HepG2 (cell line): Measurements from ENCODE around the gene NUDT14. TPM values are rescaled to one million over a fixed set of nuclear protein-coding genes. Genes with fewer than 3 reads are reported as not detected.

Experiments
- ATAC-seq: fragments of 200-7000 bp; cut with Tn5 transposase; 3 replicates; pipeline ENCODE4 v1.9.1; 2020; ENCODE audit warnings: mild to moderate bottlenecking, moderate library complexity
- BruUV-seq: library from RNA; stranded (reverse); fragments of 400-500 nt; replicated peaks from 2 replicates; lab custom pipeline; 2021; lab: Mats Ljungman, UMichigan
- CTCF ChIA-PET: fragments of 300-600 bp; formaldehyde crosslinking; extraction: SDS; loops from one replicate; lab custom pipeline; 2021; ENCODE audit warnings: low total read pairs, inconsistent platforms, low intra/inter-chr PET ratio; lab: Yijun Ruan, JAX
- POLR2A ChIA-PET: fragments of 350-600 bp; sonication (Branson Sonifier 250); formaldehyde crosslinking; loops from one replicate; lab custom pipeline; 2020; ENCODE audit warnings: antibody characterized with exemption, inconsistent platforms; lab: Yijun Ruan, JAX
- DNase-seq: peaks from one replicate; pipeline ENCODE4 v3.0.0-alpha.2; 2015; ENCODE audit warnings: low spot score
- FAIRE-seq: peaks from 3 replicates; lab custom pipeline; 2011; peaks lifted over from hg19 to GRCh38; lab: Jason Lieb, UNC
- H2AFZ ChIP-seq: one replicate; pipeline ENCODE4 v1.6.1; 2011; ENCODE audit warnings: low read length, inconsistent platforms
- H3K27ac ChIP-seq: fragments of 300-600 bp; 3 replicates; pipeline ENCODE4 v1.8.0; 2011; ENCODE audit warnings: mixed run types, mild to moderate bottlenecking, mixed read lengths, low read length, inconsistent platforms; ENCODE audit not compliant: insufficient read depth; ENCODE audit errors: extremely low read length
- H3K27me3 ChIP-seq, 2 experiments: fragments of 200-600 bp in 1 of 2; 2 replicates in 1 of 2; 3 replicates in 1 of 2; pipeline versions ENCODE4 v1.6.0 to v1.8.0; 2011; ENCODE audit warnings: low read length in 2 of 2, mild to moderate bottlenecking in 2 of 2, moderate library complexity in 2 of 2, inconsistent platforms in 1 of 2; ENCODE audit not compliant: insufficient read depth in 2 of 2, control insufficient read depth in 1 of 2
- H3K36me3 ChIP-seq, 2 experiments: fragments of 200-600 bp in 1 of 2; replicated peaks in 1 of 2; 2 replicates in 1 of 2; 3 replicates in 1 of 2; pipeline versions ENCODE4 v1.5.1 to v1.8.0; 2011; ENCODE audit warnings: low read length in 2 of 2, inconsistent platforms in 1 of 2; ENCODE audit not compliant: insufficient read depth in 2 of 2, control insufficient read depth in 1 of 2
- H3K4me1 ChIP-seq: 2 replicates; pipeline ENCODE4 v1.5.1; 2012; ENCODE audit warnings: low read length, inconsistent platforms; ENCODE audit not compliant: insufficient read depth
- H3K4me2 ChIP-seq: 2 replicates; pipeline ENCODE4 v1.6.0; 2011; ENCODE audit warnings: low read depth, low read length, inconsistent platforms
- H3K4me3 ChIP-seq, 3 experiments: fragments of 200-600 bp in 1 of 3; sonication (generic), shearing (Covaris generic) in 1 of 3; replicated peaks in 1 of 3; 2 replicates each; pipeline ENCODE4 v1.5.1; 2011 to 2016; ENCODE audit warnings: low read length in 3 of 3, inconsistent platforms in 2 of 3, low read depth in 2 of 3, mild to moderate bottlenecking in 2 of 3, control low read depth in 1 of 3, mixed read lengths in 1 of 3; ENCODE audit not compliant: insufficient read depth in 1 of 3
- H3K79me2 ChIP-seq: one replicate; pipeline ENCODE4 v1.6.1; 2011; ENCODE audit warnings: low read length, inconsistent platforms; ENCODE audit not compliant: insufficient read depth
- H3K9ac ChIP-seq: 2 replicates; pipeline ENCODE4 v1.6.0; 2011; ENCODE audit warnings: mild to moderate bottlenecking, low read depth, low read length, inconsistent platforms; ENCODE audit not compliant: insufficient read depth
- H3K9me3 ChIP-seq: 2 replicates; pipeline ENCODE4 v1.5.1; 2012; ENCODE audit warnings: mild to moderate bottlenecking, low read length
- H4K20me1 ChIP-seq: 2 replicates; pipeline ENCODE4 v1.6.0; 2011; ENCODE audit warnings: inconsistent platforms, mild to moderate bottlenecking, low read length, moderate library complexity; ENCODE audit not compliant: insufficient read depth
- CCDC6 ChIP-seq: sonication (generic); formaldehyde crosslinking; IDR thresholded peaks from 2 replicates; pipeline ENCODE4 v1.8.1; 2022; ENCODE audit warnings: mild to moderate bottlenecking, missing genetic modification reagents, moderate library complexity
- KMT2B ChIP-seq: IDR thresholded peaks from 2 replicates; pipeline ENCODE4 v1.6.1; 2016; ENCODE audit warnings: missing genetic modification reagents, missing compliant biosample characterization
- ZMAT3 ChIP-seq: sonication (generic); formaldehyde crosslinking; conservative IDR thresholded peaks from 2 replicates; pipeline ENCODE4 v1.7.0; 2021; ENCODE audit warnings: missing genetic modification reagents
- ZNF501 ChIP-seq: sonication (generic); formaldehyde crosslinking; IDR thresholded peaks from 2 replicates; pipeline ENCODE4 v1.5.1; 2020; ENCODE audit warnings: mild to moderate bottlenecking, moderate library complexity, missing genetic modification reagents
- ZNF552 ChIP-seq: sonication (generic); formaldehyde crosslinking; IDR thresholded peaks from 2 replicates; pipeline ENCODE4 v1.9.0; 2022; ENCODE audit warnings: missing genetic modification reagents, mild to moderate bottlenecking, borderline replicate concordance
- ZNF777 ChIP-seq: sonication (generic); formaldehyde crosslinking; IDR thresholded peaks from 2 replicates; pipeline ENCODE4 v1.4.0; 2020; ENCODE audit warnings: missing genetic modification reagents
- WGBS: methylation state at CpG from one replicate; pipeline ENCODE4 v1.1.6; 2017; ENCODE audit warnings: low lambda C conversion rate; 5-methylcytosine and 5-hydroxymethylcytosine counted together
- in situ Hi-C: cut with HindIII; loops from 2 replicates; pipeline ENCODE4 v1.10.0; 2017; ENCODE audit warnings: low pct_unique_long_range_greater_than_20kb; ENCODE audit not compliant: extremely low pct_ligation_motif_present
- intact Hi-C: fragments of 100-400 bp; cut with micrococcal nuclease; formaldehyde crosslinking; loops from one replicate; pipeline ENCODE4 v1.10.0; 2022; ENCODE audit not compliant: unreplicated experiment
- polyA plus RNA-seq, 8 experiments: library from polyadenylated mRNA; depleted of rRNA in 3 of 8; stranded (reverse) in 7 of 8; unstranded in 1 of 8; fragments of >200 nt; fragmentation: Illumina TruSeq in 4 of 8; extraction: Trizol in 4 of 8; gene quantifications; 2 replicates each; pipeline versions ENCODE4 v1.2.1 to v1.2.3, GENCODE V29; 2011 to 2016; ENCODE audit warnings: low read depth in 4 of 8, missing spikeins in 1 of 8, mixed read lengths in 1 of 8; ENCODE audit not compliant: insufficient read depth in 1 of 8
- total RNA-seq, 5 experiments: library from RNA; depleted of rRNA; stranded (reverse); fragments of >200 nt; fragmentation: Illumina TruSeq; extraction: Trizol; gene quantifications; 2 replicates each; pipeline ENCODE4 v1.2.3, GENCODE V29; 2016; ENCODE audit warnings: low read depth in 1 of 5
- TF ChIP-seq, protein P1 (sequence below): sonication (generic); formaldehyde crosslinking; IDR thresholded peaks from 2 replicates; pipeline ENCODE4 v1.9.0; 2021; ENCODE audit warnings: missing genetic modification reagents, mild to moderate bottlenecking, borderline replicate concordance
- TF ChIP-seq, protein P2 (sequence below): sonication (generic); formaldehyde crosslinking; conservative IDR thresholded peaks from 2 replicates; pipeline ENCODE4 v1.4.0; 2020; ENCODE audit warnings: missing genetic modification reagents

Gene NUDT14
- total and polyA plus RNA-seq, 2 of the 13 experiments (the other 11 are each of a cell fraction or from before 2014, with no cell fraction given) = 5.8 to 6.1 TPM

DNA sequence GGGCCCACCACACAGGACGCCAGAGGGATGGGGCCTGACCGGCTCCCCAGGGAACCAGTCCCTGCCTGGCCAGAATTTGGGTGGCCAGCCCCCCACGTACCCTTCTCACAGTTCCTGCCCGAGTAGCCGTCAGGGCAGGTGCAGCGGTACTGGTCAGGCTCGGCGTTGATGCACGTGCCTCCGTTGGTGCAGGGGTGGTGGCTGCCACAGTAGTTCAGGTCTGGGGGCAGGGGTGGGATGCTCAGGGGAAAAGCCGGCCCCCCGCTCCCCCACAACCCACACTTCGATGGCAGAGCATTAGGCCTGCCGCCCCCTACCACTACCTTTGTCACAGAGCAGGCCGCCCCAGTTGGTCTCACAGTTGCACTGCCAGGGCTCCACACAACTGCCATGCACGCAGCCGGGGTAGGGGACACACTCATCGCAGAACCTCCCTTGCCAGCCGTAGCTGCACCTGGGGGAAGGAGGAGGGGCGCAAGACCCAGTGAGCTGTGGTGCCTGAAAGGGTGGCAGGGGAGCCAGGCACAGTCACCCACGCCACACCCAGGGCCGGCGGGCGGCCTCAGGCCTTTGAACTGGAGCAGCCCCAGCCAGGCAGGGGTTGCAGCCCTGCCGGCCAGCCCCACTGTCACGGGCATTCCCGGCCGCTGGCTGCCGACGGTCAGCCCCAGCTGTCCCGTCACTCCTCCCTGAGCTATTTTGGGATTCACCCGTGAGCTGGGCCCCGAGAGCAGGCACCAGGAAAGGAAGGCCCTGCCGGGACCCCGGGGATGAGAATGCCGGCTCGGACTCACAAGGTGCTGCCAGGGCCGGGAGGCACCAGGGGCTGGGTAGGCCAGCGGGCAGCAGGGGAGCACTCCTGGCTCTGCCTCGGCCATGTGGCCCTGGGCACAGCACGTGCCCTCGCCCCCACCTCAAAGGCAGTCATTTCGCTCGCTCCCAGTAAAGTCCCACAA, 29.0 kb downstream of the NUDT14 start:
- Histone ChIP-seq H3K4me2 (no peak overlapping the region), H3K27me3 (peaks cover 27 to 58% of the 10 kb centered on the region in 2 experiments), H3K27ac (no peak overlapping the region), H2AFZ (no peak overlapping the region), H4K20me1 (no peaks in the 10 kb centered on the region), H3K9me3 (no peaks in the 10 kb centered on the region), H3K36me3 (no peaks in the 10 kb centered on the region), H3K9ac (no peak overlapping the region), H3K79me2 (no peaks in the 10 kb centered on the region), H3K4me1 (peaks cover 9% of the 10 kb centered on the region; the same call in 1 of the 2 replicates), H3K4me3 (no peak overlapping the region)
- TF ChIP-seq, protein P1, sequence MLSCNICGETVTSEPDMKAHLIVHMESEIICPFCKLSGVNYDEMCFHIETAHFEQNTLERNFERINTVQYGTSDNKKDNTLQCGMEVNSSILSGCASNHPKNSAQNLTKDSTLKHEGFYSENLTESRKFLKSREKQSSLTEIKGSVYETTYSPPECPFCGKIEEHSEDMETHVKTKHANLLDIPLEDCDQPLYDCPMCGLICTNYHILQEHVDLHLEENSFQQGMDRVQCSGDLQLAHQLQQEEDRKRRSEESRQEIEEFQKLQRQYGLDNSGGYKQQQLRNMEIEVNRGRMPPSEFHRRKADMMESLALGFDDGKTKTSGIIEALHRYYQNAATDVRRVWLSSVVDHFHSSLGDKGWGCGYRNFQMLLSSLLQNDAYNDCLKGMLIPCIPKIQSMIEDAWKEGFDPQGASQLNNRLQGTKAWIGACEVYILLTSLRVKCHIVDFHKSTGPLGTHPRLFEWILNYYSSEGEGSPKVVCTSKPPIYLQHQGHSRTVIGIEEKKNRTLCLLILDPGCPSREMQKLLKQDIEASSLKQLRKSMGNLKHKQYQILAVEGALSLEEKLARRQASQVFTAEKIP (CRISPR knock-in tag) = no peak
- TF ChIP-seq, protein P2, sequence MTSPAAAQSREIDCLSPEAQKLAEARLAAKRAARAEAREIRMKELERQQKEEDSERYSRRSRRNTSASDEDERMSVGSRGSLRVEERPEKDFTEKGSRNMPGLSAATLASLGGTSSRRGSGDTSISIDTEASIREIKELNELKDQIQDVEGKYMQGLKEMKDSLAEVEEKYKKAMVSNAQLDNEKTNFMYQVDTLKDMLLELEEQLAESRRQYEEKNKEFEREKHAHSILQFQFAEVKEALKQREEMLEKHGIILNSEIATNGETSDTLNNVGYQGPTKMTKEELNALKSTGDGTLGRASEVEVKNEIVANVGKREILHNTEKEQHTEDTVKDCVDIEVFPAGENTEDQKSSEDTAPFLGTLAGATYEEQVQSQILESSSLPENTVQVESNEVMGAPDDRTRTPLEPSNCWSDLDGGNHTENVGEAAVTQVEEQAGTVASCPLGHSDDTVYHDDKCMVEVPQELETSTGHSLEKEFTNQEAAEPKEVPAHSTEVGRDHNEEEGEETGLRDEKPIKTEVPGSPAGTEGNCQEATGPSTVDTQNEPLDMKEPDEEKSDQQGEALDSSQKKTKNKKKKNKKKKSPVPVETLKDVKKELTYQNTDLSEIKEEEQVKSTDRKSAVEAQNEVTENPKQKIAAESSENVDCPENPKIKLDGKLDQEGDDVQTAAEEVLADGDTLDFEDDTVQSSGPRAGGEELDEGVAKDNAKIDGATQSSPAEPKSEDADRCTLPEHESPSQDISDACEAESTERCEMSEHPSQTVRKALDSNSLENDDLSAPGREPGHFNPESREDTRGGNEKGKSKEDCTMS = no peak
- TF ChIP-seq ZNF552 (CRISPR knock-in tag) (no peak), KMT2B (no peak), ZNF501 (CRISPR knock-in tag) (no peak), CCDC6 (CRISPR knock-in tag) (no peak), ZMAT3 (CRISPR knock-in tag) (no peak), ZNF777 (no peak)
- POLR2A ChIA-PET = no interaction called here
- FAIRE-seq (no peak), DNase-seq (no peak), ATAC-seq (no peak)
- CTCF ChIA-PET = no interaction called here
- no TSS peak for BruUV-seq
- in situ Hi-C loops = no loop called here
- 30% methylated on average over 4 of the region's 44 CpGs for WGBS
- intact Hi-C loops = no loop called here
